Activated CD4-positive, alpha-beta memory T cell treated with anti-CD3 and anti-CD28 coated beads, Interleukin-2, amount 10 ng/mL, durations not matched to agents 7 days and 5 days (primary cell): ENCODE results near the gene AGMAT. TPM values are rescaled to one million over a fixed set of nuclear protein-coding genes. Genes with fewer than 3 reads are reported as not detected.

Source experiments
- CTCF ChIA-PET: fragments of 350-600 bp; sonication (Branson Sonifier 250); formaldehyde crosslinking; loops from one replicate; lab custom pipeline; 2021; ENCODE audit warnings: antibody characterized with exemption, inconsistent platforms; lab: Charles Lee
- POLR2A ChIA-PET: fragments of 350-600 bp; sonication (Branson Sonifier 250); formaldehyde crosslinking; loops from one replicate; lab custom pipeline; 2021; ENCODE audit warnings: antibody characterized with exemption; lab: Charles Lee
- DNase-seq: peaks from one replicate; pipeline ENCODE4 v3.0.0-alpha.2; 2020
- H3K27ac Mint-ChIP-seq: one replicate; pipeline ENCODE4 v1.8.0; 2021; ENCODE audit warnings: mild to moderate bottlenecking, mixed read lengths
- H3K27me3 Mint-ChIP-seq: one replicate; pipeline ENCODE4 v1.8.0; 2021; ENCODE audit warnings: mixed read lengths
- H3K36me3 Mint-ChIP-seq: one replicate; pipeline ENCODE4 v1.8.0; 2021; ENCODE audit warnings: low read depth, mixed read lengths
- H3K4me1 Mint-ChIP-seq: one replicate; pipeline ENCODE4 v1.8.0; 2021; ENCODE audit warnings: mixed read lengths
- H3K4me3 Mint-ChIP-seq: one replicate; pipeline ENCODE4 v1.8.0; 2021; ENCODE audit warnings: mild to moderate bottlenecking, mixed read lengths
- H3K9me3 Mint-ChIP-seq: one replicate; pipeline ENCODE4 v1.8.0; 2021; ENCODE audit warnings: mixed read lengths
- total RNA-seq, 2 experiments: library from RNA; stranded (reverse); gene quantifications; one replicate each; pipeline ENCODE4 v1.2.3, GENCODE V29; 2021

Gene AGMAT
- total RNA-seq, 2 experiments from 2014 or later: 7.9 to 8.4 TPM

GRCh38 chr1:15543589-15544568 is 41.0 kb downstream of the AGMAT start:
- Mint-ChIP-seq H3K4me3 (no peak overlapping the region), H3K27ac (no peak overlapping the region), H3K4me1 (no peaks in the 10 kb centered on the region), H3K27me3 (no peaks in the 10 kb centered on the region), H3K9me3 (no peaks in the 10 kb centered on the region), H3K36me3 (peaks cover 27% of the 10 kb centered on the region)
- no peak for DNase-seq
- ChIA-PET POLR2A (no interaction called here), CTCF (interaction anchor here (0.5 kb wide), 1 partner anchor 45 kb away, joined by 3 read pairs; no protein-coding TSS in a partner anchor)

DNA sequence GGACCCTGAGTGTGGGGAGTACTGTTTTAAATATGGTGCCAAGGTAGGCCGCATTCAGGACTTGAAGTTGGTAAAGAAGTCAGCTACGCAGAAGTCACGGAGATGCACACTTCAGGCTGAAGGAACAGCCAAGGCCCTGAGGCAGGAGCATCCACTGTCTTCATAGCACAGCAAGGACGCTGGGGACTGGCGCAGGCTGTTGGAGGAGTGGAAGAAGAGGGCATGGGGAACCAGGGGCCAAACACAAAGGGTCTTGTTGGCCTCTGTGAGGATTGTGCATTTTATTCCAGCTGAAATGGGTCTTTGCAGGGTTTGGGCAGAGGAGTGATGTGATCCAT is 41.6 kb downstream of the AGMAT start:
- Mint-ChIP-seq H3K4me1 (no peaks in the 10 kb centered on the region), H3K4me3 (no peak overlapping the region), H3K9me3 (no peaks in the 10 kb centered on the region), H3K27me3 (no peaks in the 10 kb centered on the region), H3K27ac (no peak overlapping the region), H3K36me3 (peaks cover 30% of the 10 kb centered on the region)
- ChIA-PET POLR2A (no interaction called here), CTCF (no interaction called here)
- DNase-seq: no peak

- H3K9me3 Mint-ChIP-seq: no peaks in the 10 kb centered on the region
- ChIA-PET CTCF (no interaction called here), POLR2A (no interaction called here)
These were observed 42.2 kb downstream of the AGMAT start for GRCh38 chr1:15542388-15543250.

GRCh38 chr1:15541231-15541792 is 43.5 kb downstream of the AGMAT start:
- Mint-ChIP-seq H3K36me3 (peaks cover 34% of the 10 kb centered on the region), H3K4me3 (no peak overlapping the region), H3K27ac (no peak overlapping the region), H3K4me1 (no peaks in the 10 kb centered on the region), H3K27me3 (no peaks in the 10 kb centered on the region), H3K9me3 (no peaks in the 10 kb centered on the region)
- POLR2A ChIA-PET: no interaction called here
- CTCF ChIA-PET: no interaction called here
- no peak for DNase-seq

More at GRCh38 chr1:15542388-15543250, 42.2 kb downstream of the AGMAT start:
- no peak for DNase-seq
- H3K4me3 Mint-ChIP-seq: no peak overlapping the region
- H3K27ac Mint-ChIP-seq: no peak overlapping the region
- peaks cover 27% of the 10 kb centered on the region for H3K36me3 Mint-ChIP-seq
- H3K4me1 Mint-ChIP-seq: no peaks in the 10 kb centered on the region
- H3K27me3 Mint-ChIP-seq: no peaks in the 10 kb centered on the region

DNA sequence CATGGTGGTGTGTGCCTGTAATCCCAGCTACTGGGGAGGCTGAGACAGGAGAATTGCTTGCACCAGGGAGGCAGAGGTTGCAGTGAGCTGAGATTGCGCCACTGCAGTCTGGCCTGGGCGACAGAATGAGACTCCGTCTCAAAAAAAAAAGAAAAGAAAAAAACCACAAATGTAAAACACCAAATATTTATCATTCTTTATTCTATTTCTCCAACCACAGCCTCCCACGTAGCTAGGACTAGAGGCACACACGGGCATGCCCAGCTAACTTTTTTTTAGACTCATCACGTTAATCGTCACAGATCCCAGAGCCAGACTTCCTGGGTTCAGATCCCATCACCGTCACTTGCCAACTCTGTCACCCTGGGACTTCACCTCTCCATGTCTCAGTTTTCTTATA is 44.7 kb downstream of the AGMAT start:
- H3K27ac Mint-ChIP-seq: no peak overlapping the region
- ChIA-PET CTCF (no interaction called here), POLR2A (no interaction called here)
- peaks cover 32% of the 10 kb centered on the region for H3K36me3 Mint-ChIP-seq
- no peaks in the 10 kb centered on the region for H3K9me3 Mint-ChIP-seq
- H3K4me1 Mint-ChIP-seq: no peaks in the 10 kb centered on the region
- no peaks in the 10 kb centered on the region for H3K27me3 Mint-ChIP-seq
- no peak overlapping the region for H3K4me3 Mint-ChIP-seq
- no peak for DNase-seq

DNA sequence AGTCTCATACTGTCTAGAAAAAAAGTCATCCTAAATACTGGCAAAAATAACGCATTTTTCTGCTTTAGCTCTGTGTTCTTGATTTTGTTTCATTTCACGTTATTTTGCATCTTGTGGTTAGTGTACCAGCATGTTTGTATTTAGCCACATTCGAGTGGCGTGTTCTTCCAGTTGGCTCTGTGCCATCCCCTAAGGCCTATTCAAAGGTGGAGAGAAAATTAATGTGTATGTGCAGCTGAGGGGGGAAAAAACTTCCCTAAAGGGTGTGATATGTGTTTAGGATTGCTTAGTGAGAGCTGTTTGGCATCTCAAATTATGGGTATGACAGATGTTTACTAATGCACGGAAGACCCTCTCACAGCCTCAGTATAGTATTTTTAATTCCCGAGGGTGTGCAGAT is 46.1 kb downstream of the AGMAT start:
- Mint-ChIP-seq H3K4me1 (no peaks in the 10 kb centered on the region), H3K36me3 (peaks cover 32% of the 10 kb centered on the region), H3K9me3 (no peaks in the 10 kb centered on the region), H3K4me3 (no peak overlapping the region), H3K27ac (no peak overlapping the region), H3K27me3 (no peaks in the 10 kb centered on the region)
- DNase-seq: no peak
- CTCF ChIA-PET: no interaction called here
- POLR2A ChIA-PET: no interaction called here

DNA sequence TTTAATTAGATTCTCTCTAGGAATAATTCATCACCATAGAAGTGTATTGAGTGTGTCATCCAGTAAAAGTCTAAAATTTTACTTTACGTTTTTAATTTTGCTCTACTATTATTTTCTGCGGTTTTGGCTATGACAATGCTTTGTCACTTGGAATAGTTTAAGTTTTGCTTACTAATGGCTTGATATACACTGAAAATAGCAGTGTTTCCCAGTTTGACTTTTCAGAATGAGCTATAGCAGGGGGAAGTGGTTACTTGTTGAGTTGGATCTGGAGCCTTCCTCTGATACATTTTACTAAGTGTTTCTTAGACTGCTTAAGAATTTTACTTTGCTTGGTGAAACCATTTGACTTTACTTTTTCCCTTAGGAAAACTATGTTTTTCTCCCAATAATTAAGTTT is 53.2 kb downstream of the AGMAT start:
- Mint-ChIP-seq H3K9me3 (no peaks in the 10 kb centered on the region), H3K27me3 (no peaks in the 10 kb centered on the region), H3K27ac (no peak overlapping the region), H3K36me3 (peaks cover 17% of the 10 kb centered on the region), H3K4me3 (no peak overlapping the region), H3K4me1 (peaks cover 33% of the 10 kb centered on the region)
- POLR2A ChIA-PET: interaction anchor here (1.0 kb wide), 1 partner anchor 72 kb away, joined by 3 read pairs; no protein-coding TSS in a partner anchor
- no peak for DNase-seq
- CTCF ChIA-PET: no interaction called here

DNA sequence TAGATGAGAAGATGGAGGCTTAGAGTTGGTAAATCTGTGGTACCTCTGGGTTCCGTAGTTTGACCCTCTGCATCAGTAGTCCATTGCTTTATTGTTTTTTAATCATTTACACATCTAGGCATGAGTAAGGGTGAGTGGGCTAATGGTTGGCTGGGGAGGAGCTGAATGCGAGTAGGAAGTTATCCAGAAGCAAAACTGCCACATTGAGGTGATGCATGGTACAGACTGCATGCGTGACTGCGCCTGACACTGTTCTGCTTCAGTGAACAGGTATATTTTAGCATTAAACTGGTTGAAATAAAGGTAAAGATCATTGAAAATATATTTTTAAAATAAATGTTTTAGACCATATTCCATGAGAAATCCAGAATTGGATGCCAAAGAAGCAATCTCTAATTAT is 53.8 kb downstream of the AGMAT start:
- Mint-ChIP-seq H3K36me3 (peaks cover 12% of the 10 kb centered on the region), H3K27me3 (no peaks in the 10 kb centered on the region), H3K27ac (no peak overlapping the region), H3K4me3 (no peak overlapping the region), H3K4me1 (peaks cover 38% of the 10 kb centered on the region), H3K9me3 (no peaks in the 10 kb centered on the region)
- DNase-seq: no peak
- ChIA-PET POLR2A (no interaction called here), CTCF (no interaction called here)

DNA sequence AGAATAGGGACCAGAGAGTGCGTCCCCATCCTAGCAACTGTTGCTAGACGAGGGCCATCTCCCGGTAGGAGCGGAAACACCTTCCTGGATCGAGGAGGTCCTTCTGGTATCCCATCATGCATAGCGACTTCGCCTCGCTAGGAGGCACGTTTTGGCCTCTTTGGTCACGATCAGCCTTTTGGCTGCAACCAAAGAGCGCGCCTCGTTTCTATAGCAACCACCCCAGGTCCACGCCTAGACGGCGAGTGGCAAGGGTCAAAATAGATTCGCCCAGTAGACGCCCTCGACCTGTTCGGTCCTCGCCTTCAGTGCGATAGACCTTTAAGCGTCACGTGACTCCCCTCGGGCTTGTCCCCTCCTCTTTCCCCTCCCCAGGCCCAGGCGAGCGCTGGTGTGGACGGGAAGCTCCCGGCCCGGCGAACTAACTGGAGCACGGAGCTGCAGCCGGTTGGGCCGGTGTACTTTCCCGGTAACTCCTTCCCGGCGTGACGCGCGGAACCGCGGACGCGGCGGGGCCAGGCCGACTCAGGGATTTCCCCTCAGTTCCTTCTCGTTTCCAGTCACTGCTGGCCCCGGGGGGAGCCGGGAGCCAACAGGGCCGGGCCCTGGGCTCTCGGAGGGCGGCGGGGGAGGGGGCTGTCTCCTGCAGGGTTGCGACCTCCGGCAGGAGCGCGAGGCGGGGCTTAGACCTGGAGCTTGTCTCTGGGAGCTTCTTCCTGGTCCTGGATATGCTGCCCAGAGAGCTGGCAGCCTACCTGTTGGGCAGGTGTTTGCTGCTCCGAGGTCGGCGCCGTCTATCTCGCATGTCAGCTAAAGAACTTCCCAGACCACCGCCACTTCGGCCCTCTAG is 58.1 kb downstream of the AGMAT start, which contains the start of gene DNAJC16:
DNAJC16 (plus strand) TSS at position 359 of the 850 bp plus-strand sequence. CDS start 2,258 bp downstream, outside the sequence.
- Mint-ChIP-seq H3K4me1 (peaks cover 59% of the 10 kb centered on the region), H3K4me3 (peak within 1 kb of the TSS; percentile 88), H3K36me3 (peaks cover 7% of the 10 kb centered on the region), H3K27ac (peak within 1 kb of the TSS; percentile 95), H3K27me3 (no peaks in the 10 kb centered on the region), H3K9me3 (no peaks in the 10 kb centered on the region)
- ChIA-PET CTCF (interaction anchor here (0.6 to 1.3 kb wide), 3 partner anchors 12 to 203 kb away, joined by 3 to 4 read pairs (median 3); no protein-coding TSS in a partner anchor), POLR2A (interaction anchor here (0.7 to 3.6 kb wide), 7 partner anchors 9 to 1378 kb away, joined by 3 to 18 read pairs (median 4); partner anchors contain the start of gene DDI2)
- DNase-seq: peak; percentile 99

DNA sequence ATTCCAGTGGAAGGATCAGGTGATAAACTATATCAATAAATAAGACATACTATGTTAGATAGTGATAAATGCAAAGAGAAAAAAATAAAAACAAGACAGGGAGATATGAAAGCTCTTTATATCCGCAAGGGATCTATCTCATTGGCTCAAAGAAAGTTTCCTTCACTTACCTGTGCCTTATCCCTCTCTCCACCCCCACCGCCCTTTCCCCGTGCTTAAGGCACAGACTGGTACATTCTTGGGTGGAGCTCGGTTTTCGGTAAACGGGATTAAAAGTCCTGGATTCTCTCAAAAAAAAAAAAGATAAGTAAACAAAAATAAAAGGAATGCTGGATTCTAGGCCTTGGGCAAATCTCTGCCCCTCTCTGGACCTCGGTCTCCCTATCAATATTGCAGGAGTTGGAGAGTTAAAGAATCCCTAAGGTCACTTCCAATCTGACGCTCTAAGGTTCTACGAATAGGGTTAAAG is 58.8 kb downstream of the AGMAT start:
- CTCF ChIA-PET: interaction anchor here (1.0 kb wide), 2 partner anchors 98 to 203 kb away, joined by 3 read pairs; no protein-coding TSS in a partner anchor
- Mint-ChIP-seq H3K27ac (peak overlapping the region; percentile 95), H3K9me3 (no peaks in the 10 kb centered on the region), H3K4me3 (peak overlapping the region; percentile 88), H3K4me1 (peaks cover 60% of the 10 kb centered on the region), H3K36me3 (peaks cover 9% of the 10 kb centered on the region), H3K27me3 (no peaks in the 10 kb centered on the region)
- DNase-seq: no peak
- POLR2A ChIA-PET: interaction anchor here (1.3 to 3.6 kb wide), 6 partner anchors 9 to 1379 kb away, joined by 3 to 18 read pairs (median 6); partner anchors contain the start of gene DDI2

DNA sequence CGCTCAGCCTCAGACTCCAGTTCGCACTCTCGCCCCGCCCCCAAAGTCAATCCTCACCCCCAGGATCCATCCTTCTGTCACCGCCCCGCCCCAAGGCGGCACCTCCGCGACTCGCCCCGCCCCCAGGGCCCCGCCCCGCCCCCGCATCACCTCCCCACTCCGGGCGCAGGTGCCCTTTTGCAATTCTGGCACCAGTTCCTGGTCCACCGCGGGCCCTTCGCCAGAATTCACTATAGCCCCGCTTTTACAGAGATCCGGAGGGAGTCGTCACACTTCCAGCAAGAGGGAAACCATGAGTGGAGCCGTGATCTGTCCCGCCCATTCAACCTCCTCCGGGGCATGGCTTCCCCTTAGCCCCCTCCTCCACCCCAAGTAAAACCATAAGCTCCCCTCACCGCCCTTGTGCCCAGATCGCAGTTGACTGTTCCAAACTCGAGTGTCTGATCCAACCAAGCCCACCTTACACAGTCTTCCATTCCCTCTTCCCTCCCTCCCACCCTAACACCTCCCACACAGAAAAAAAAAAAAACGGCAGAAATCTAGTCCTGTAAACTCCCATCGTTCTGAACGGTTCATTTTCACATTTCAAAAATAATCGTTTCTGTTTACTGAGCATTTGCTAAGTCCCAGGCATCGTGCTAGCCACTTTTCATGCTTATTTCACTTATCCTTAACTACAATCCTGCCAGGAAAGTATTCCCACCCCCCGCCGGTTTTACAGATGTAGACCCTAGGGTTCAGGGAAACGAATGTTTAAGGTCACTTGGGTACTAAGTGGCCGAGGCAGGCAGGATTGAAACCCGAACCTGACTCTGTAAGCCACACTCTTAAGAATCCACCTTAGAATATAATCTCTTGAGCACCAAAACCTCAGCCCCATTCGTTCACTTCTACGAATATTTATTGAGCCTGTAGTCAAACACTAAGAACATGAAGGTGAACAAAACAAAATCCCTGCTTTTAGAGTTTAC is 59.5 kb downstream of the AGMAT start:
- ChIA-PET POLR2A (interaction anchor here (0.7 to 3.6 kb wide), 4 partner anchors 59 to 1380 kb away, joined by 3 to 18 read pairs (median 4); partner anchors contain the start of gene DDI2), CTCF (interaction anchor here (1.0 kb wide), 1 partner anchor 98 kb away, joined by 3 read pairs; no protein-coding TSS in a partner anchor)
- peak; percentile 26 for DNase-seq
- H3K36me3 Mint-ChIP-seq: peaks cover 6% of the 10 kb centered on the region
- peak overlapping the region; percentile 88 for H3K4me3 Mint-ChIP-seq
- H3K9me3 Mint-ChIP-seq: no peaks in the 10 kb centered on the region
- H3K4me1 Mint-ChIP-seq: peaks cover 56% of the 10 kb centered on the region
- no peaks in the 10 kb centered on the region for H3K27me3 Mint-ChIP-seq
- peak overlapping the region; percentile 95 for H3K27ac Mint-ChIP-seq
